NK-92 (cell line): ENCODE measurements around the gene PPM1N.

Experiments
- DNase-seq: peaks from one replicate; lab custom pipeline; 2025; ENCODE audit not compliant: unreplicated experiment; lab: John Stamatoyannopoulos, UW

The PPM1N gene

DNA sequence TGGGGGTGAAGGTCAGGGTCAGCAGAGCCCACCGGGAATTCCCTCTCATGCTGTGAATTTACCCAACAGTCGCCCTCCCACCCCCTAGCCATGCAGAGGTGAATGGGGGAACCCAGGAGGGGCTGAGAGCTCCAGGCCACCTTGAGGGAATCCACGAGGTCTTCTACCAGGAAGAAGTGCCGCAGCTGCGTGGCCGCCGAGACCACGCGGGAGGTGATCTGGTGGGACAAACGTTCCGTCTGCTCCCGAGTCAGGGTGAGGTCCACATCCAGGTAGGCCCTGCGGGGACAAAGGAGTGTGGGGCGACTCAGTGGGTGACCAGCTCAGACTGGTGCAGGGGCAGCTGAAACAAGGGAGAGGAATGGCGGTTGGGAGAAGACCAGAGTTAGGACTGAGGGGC lies 9.5 kb upstream of the PPM1N start:
- no peak for DNase-seq

DNA sequence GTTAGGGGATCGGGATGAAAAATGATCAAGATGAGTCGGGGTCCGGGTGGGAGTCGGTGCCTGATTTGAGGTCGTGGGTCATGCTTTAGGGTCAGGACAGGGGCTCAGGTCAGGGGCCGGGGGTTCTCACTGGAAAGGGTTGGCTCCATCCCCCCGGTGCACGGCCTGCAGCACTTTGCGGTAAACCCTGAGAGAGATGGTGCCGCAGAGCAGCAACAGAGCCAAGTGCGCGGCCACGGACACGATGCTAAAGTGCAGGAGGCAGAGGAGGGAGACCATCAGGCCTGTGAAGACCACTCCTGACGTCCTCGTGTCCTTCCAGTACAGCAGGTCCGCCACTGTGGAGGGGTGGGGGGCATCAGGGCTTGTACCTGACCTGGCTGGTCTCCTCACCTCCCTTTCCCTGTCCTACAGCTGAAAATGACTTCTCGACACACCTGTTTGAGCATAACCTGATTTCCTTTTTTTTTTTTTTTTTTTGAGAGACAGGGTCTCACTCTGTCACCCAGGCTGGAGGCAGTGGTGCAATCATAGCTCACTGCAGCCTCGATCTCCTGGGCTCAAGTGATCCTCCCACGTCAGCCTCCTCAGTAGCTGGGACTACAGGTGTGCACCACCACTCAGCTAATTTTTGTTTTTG lies 8.9 kb upstream of the PPM1N start:
- DNase-seq, result no peak

DNA sequence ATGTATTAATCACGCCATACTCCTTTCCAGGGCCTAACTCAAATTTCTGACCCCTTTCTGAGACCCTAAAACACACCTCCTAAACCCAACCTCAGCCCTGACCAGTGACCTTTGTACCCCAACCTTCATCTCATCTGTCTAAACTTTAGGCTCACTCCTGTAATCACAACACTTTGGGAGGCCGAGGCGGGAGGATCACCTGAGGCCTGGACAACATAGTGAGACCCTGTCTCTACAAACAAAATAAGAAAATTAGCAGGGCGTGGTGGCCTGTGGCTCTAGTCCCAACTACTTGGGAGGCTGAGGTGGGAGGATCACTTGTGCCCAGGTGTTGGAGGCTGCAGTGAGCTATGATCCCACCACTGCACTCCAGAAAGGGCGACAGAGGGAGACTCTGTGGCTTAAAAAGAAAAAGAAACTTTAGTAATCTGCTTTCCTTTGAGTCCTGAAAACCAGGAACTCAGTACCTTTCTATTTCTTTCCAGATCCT lies 6.1 kb upstream of the PPM1N start:
- DNase-seq, result no peak

DNA sequence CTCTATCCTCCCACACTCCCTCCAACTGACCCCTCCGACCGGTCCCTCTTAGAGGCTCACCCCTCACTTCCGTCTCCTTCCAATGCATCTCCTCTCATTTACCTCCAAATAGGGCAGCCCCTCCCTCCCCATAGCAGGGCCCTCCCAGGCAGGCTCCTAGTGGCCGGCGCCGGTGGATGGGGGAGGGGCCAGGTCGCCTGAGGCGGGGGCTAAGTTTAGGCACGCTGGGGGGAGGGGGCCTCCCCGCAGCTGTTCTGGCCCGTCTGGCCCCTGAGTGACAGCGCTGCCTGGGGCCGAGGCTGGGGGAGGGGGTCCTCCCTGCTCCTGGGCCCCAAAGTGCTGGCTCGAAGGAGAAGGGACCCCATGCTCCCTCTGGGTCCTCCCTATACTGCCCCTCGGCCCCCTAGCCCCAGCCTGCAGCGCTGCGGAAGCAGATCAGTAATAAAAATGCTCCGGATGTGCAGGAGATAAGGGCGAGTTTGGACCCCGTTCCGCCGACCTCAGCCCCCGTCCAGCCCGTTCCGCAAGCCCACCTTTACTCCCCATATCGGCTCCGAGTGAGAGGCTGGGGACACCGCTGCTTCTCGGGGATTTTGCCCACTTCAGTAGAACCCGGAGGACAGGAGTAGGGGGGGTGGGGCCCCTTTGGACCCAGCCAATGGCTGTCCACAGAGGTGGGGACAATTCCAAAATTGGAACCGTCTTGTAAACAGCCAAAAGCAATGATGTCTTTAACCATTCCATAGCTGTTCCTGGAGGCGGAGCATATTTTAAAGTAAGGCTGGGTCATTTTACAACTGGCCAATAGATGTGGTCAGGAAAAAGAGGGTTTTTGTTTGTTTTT lies 5.4 kb upstream of the PPM1N start:
- DNase-seq, result no peak

DNA sequence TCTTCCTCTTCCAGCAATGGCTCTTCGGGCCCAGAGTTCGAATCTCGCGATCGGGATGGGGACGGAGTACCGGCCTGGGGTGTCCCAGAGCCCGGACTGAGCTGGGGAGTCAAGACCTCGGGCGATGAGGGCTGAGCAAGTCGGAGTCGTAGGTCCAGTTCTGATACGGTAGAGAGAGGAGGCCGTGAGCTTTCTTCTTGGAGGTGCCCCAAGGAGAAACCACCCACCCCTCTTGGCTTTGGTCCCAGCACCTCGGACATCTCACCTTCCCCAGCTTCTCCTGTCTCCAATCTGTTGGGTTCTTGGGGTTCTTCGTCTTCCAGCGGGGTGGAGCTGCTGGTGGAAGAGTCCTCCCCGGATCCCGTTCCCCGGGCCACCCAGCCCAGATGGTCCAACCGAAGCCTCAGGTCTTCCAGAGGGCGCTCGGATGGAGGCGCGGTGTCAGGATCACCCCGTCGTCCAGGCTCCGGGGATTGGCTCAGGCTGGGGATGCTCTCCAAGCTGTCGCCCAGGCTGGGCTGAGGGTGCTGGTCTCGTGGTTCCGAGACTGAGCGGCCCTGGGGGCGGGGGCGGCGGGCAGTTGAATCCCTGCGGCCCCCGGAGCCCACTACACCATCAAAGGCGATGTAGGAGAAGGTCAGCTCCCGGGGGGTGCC lies 3.9 kb upstream of the PPM1N start:
- no peak for DNase-seq

DNA sequence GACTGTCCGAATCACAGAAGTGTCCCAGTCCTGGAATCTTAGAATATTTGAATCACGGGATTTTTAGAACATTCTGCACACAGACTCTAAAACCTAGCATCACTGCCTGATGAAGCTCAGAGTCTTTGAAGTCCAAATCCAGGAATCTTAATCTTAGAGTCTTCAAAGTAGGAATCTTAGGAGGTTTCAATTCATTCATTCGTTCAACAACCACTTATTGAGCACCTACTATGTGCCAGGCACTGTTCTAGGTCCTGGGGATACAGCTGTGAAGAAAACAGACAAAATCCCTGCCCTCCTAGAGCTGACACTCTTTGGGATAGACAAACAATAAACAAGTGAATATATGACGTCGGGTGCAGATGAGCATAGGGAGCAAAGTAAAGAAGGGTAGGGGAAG lies 3.1 kb upstream of the PPM1N start:
- DNase-seq, result no peak

DNA sequence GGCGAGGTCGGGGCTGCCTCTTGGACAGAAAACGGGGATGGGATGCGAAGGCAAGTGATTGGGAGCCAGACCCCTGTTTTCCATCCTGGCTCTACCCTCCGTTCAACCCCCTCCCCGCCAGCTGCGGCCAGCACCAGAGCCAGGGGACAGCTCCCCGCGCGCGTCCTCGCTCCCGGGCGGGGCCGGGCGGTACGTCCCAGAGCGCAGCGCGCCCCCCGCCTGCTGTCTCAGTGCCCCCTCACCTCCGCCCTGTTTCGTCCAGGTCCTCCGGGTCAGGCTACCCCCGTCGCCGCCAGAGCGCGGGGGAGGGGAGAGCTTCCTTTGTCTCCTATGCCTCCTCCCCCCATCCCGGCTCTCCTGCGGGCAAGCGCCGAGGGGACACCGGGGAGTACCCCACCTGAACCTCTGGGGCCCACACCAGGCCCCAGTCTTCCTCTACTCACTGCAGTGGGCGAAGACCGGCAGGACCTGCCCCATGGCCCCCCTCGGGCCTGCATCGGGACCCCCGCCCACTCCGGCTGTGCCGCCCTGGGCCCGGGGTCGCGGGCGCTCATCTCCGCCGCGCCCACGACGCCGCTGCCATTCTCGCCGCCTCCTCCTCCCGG lies 1.8 kb upstream of the PPM1N start:
- DNase-seq, result no peak

DNA sequence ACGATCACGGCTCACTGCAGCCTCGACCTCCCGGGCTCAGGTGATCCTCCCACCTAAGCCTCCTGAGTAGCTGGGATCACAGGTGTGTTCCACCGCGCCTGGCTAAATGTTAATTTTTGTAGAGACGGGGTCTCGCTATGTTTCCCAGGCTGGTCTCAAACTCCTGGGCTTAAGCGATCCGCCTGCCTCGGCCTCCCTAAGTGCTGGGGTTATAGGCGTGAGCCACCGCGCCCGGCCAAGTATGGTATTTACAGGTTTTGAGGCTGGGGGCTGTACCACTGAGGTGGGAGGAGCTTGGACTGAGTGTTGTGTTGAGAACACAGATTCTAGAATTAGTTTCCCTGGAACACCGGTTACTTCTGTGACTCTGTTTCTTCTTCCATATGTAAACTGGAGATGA lies 452 bp upstream of the PPM1N start:
- no peak for DNase-seq

DNA sequence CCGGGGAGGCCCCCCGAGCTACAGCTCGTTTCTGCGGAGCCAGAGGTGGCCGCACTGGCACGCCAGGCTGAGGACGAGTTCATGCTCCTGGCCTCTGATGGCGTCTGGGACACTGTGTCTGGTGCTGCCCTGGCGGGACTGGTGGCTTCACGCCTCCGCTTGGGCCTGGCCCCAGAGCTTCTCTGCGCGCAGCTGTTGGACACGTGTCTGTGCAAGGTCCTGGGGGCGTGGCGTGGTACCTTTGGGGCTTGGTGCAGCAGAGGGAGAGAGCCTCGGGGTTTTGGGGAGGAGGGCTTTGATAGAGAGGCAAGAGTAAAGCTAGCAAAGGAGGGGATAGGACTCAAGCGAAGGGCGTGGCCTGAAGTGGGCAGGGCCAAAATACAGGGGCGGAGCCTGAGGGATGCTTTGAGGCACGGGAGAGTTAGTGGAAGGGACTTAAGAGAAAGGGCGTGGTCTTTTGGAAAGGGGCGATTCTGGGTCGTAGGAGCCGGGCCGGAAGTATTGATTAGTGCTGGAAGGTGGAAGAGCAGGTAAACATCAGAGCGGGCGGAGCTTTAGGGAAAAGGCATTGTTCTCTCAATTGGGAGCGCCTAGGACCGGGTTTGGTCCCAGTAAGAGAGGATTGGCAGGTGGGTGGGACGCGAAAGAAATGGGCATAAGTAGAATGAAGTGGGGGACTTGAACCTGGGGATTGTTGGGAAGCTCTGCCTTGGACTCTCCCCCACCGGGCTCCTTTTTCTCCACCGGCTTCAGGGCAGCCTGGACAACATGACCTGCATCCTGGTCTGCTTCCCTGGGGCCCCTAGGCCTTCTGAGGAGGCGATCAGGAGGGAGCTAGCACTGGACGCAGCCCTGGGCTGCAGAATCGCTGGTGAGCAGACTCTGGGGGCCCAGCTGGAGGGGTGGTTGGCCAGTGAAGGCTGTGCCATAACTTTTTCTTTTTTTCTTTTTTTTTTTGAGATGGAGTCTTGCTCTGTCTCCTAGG lies 1.2 kb downstream of the PPM1N start:
- DNase-seq, result no peak

DNA sequence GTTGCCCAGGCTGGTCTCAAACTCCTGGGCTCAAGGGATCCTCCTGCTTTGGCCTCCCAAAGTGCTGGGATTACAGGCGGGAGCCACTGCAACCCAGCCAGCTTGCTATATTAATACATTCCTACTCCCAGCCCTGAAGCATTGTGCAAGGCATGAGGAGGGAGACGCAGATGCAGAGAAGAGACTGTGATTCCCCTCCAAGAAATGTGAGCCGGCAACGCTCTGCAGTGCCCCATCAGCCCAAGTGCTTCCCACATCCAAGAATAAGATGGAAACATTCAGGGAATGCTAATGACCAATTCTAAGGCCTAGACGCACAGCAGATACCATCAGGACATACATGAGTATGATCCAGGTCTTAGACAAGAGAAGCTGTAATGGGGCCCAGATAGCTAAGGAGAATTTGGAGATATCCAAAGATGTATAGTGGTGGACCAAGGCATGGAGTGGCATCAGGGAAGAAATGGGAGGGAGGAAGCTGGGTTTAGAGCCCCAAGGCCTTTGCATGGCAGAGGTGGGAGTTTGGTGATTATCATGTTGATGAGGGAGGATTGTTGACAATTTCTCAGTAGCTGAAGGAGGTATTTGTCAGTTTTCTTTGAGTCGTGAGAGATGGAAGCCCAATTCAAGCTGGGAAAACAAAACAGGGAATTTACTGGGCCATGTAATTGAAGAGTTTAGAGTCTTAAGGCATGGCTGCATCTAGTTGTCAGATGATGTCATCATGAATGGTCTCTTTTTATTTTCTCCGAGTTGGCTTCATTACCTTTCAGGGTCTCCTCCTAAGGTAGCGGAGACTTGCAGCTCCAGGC lies 2.9 kb downstream of the PPM1N start:
- no peak for DNase-seq

DNA sequence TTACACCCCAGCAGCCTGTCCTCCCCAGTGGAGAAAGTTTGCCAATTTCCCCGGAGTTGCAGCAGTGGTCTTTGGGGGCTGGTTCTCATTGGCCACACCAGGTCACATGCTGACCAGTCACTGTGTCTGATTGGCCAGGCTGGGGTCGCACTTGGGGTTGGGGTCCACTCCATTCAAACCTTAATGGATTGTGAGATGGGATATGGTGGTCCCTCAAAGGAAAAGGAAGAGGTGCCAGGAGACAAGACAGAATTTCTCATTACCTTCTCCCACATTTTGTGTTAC lies 3.4 kb downstream of the PPM1N start:
- no peak for DNase-seq

DNA sequence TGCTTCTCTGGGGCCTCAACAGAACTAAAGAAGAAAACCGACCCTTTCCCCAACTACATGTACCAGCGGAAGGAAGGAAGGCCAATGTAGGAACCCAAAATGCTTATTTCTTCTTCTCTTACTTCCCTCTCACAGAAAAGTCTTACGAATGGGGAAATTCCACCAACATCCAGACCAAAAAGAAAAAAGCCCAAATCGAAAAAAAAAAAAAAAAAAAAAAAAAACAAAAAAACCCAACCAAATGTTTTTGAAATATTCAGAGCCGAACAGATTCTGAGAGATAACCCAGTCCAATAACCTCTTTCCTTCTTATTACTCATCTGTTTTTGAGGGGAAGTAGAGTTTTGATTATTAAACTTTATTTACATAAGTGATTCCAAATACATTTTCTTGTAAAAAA lies 3.9 kb downstream of the PPM1N start:
- no peak for DNase-seq

DNA sequence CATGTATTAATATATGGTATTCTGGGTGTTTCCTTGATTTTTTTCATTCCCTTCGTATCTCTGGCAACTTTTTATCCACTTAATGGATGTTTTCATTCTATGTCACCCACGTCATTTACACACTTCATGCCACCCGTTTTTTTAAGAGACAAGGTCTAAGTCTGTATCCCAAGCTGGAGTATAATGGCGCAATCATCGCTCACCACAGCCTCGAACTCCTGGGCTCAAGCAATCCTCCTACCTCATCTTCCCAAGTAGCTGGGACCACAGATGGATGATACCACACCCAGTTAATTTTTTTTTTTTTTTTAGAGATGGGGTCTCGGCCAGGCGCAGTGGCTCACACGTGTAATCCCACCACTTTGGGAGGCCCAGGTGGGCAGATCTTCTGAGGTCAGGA lies 5.7 kb downstream of the PPM1N start:
- DNase-seq, result no peak

DNA sequence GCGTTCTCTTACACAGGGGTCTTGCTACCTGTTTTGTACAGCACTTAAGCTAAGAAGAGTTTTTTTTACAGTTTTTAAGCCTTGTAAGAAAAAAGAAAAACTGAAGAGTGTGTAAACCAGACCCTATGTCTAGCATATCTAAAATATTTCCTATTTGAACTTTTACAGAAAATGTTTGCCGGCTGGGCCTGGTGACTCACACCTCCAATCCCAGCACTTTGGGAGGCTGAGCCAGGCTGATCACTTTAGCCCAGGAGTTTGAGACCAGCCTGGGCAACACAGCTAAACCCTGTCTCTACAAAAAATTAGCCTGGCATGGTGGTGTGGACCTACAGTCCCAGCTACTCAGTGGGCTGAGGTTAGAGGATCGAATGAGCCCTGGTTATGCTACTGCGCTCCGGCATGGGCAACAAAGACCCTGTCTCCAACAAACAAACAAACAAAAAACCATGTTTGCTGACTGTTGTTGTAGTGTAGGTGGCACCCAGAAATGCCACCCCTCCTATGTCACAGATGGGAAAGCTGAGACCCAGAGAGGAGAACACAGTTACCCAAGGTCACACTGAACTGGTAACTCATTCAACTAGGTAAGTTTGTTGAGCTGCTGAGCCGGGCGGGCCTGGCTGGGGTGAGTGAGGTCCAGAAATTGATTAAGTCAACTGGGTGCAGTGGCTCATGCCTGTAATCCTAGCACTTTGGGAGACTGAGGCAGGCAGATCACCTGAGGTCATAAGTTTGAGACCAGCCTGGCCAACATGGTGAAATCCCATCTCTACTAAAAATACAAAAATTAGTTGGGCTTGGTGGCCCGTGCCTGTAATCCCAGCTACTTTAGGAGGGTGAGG lies 7.1 kb downstream of the PPM1N start:
- DNase-seq, result no peak

DNA sequence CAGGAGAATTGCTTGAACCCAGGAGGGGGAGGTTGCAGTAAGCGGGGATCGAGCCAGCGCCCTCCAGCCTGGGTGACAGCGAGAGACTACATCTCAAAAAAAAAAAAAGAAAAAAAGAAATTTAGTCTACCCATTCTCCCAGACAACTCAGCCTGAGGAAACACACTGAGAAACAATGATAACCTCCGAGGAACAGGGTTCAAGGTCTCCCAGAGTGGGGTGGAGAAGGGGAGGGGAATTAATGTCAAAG lies 7.7 kb downstream of the PPM1N start:
- DNase-seq, result no peak

DNA sequence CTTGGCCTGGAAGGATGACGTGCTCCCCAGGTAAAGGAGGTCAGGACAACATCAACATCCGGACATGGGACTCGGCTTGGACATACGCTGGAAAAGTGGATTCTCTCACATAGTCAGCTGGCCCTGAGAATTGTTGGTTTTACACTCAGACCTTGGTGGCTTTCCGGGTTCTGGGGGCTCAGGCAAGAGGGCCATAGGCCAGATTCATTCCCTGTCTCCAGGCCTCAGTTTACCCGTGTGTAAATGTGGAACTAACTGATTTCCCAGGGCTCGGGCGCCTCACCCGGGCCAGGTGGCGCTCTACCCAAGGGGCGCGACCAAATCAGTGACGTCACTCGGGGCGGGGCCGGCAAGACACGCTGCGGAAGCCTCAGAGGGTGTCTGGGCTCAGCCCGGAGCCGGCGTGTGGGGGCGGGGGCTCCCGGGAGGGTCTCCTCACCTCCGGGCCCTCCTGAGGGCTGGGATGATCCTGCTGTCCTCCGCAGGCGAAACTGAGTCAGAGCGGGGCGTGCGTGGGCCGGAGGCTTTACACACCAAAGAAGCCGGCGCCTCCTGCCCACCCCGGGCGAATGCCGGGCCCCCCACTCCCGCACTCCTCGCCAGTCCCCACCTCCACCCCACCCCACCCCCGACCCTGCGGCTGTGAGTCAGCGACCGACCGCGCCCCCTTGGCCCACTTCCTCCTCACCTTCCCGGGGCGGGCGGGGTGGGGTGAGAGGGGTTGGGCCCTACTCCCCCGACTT lies 8.2 kb downstream of the PPM1N start:
- peak; percentile 69 for DNase-seq

DNA sequence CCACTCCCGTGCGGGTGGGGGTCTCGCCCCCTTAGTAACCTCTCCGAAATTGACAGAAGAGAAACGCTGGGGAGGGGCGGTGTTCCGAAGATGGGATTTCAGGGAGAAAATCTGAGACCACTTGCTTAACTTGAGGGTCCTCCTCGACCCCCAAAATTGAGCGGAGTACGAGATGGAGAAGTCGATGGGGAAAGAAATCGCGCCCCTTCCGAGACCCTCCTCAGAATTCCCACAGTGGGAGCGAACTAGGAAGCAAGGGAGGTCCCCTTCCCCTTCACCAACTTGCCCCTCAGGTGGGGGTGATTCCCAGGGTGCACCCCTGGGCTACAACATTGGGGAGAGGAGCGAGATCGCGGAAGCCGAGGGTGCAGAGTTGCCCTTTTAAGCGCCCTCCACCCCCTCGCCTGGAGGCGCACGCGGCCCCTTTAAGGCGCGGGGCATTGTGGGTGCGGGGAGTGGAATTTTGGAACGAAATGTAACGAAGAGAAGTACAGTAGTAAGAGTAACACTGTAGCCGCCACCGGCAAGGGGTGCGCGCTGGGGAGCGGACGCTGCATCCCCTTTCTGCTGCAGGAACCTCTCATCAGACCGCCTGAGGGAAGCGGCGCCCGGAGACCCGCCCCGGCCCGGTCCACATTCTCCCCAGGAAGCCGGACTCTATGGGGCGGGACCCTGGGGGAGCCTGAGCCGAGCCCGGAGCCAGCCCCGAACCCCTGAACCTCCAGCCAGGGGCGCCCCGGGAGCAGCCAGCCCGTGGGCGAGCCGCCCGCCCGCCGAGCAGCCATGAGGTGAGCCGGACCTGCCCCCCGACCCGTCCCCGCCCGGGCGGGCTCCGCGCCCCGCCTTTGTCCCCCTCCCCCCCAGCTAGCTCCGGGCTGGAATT lies 9.0 kb downstream of the PPM1N start, which contains the start of gene VASP:
Gene VASP, plus strand, starts transcription at position 491 of the 883 bp plus-strand sequence. Its CDS starts 293 bp downstream, at position 784.
- peak; percentile 58 for DNase-seq
